ENCODE results near the gene PRKAG2.
A peak's percentile ranks its signal among the peaks of the same experiment; 100 is the strongest.
"Not testable (repeated sequence)": the region's sequence is repeated elsewhere in the genome, so short reads cannot be mapped to it uniquely, and the experiment has no call there.

The PRKAG2 gene

DNA sequence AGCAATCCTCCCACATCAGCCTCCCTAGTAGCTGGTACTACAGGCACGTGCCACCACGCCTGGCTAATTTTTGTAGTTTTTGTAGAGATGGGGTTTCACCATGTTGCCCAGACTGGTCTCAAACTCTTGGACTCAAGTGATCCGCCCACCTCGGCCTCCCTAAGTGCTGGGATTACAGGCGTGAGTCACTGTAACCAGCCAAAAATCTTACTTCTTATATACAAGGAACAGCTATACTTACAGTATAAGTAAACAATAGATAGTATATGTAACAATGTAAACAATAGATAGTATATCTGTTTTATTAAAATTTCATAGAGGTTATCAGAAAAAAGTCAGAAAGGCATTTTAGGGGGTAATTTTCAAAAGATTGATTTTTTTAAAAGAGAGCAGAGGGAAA, 128.9 kb downstream of the PRKAG2 start:
- not testable (repeated sequence) for DNase-seq (ENCODE audit: low read depth, low spot score)

DNA sequence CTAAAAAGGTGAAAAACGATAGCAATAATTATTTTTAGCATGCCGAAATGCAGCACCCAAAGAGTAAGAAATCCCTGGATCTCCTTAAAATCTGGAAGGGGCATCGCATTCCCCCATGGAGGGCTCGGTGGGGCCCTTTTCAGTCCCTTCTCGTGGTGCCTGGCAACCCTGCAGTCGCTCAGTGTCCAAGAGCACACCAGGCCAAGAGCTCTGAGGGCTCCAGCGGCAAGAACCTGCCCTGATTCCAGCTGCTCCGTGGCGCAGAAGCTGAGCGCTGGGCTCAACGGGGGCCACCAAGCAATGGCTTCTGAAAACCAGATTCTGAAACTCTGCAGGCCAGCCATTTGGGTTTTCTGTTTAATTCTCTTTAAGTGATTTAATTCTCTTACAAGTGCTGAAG, 131.2 kb downstream of the PRKAG2 start:
- DNase-seq (ENCODE audit: low read depth, low spot score), result no peak

DNA sequence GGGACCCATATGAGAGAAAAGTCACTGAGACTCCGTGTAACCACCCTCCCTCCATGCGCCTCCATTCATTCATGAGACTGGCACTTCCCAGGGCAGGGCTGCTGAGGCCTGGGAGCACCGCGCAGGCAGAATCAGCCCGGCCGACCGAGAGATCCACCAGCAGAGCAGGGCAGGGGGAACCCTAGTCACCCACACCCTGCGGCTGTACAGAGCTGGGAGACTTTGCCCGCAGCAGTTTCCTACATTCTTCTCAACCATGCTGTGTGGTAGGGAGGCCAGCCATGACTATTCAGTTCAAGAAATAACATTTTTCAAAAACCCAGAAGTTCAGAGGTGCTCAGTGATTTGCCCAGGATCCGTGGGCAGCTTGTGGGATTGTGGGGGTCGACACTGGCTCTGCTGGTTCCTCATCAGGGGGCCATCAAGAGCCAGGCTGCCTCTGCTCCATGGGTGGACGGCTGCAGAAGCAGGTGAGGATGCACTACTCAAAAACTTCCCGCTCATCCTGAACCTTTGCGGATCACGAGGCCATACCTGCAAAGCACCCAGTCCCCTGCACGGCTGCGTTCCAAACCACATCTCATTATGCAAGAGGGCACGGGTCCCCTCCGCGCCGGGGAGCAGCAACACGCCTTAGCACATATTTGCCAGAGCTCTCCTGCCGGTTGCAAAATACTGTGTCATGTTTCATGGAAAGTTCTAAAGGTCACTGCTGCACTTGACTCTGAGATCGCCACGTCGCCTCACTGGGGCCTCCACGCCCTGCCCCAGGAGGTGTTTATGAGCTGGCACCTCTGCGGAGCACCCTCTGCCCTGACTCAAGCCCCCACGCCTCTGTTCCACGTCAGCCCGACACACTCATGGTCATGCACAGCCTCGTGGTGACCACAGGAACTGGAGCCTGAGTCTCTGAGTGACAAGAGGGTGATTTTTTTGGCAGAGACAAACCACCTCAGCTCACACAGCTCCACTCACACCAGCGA, 132.0 kb downstream of the PRKAG2 start:
- peak; percentile 89 for DNase-seq (ENCODE audit: low read depth, low spot score)

DNA sequence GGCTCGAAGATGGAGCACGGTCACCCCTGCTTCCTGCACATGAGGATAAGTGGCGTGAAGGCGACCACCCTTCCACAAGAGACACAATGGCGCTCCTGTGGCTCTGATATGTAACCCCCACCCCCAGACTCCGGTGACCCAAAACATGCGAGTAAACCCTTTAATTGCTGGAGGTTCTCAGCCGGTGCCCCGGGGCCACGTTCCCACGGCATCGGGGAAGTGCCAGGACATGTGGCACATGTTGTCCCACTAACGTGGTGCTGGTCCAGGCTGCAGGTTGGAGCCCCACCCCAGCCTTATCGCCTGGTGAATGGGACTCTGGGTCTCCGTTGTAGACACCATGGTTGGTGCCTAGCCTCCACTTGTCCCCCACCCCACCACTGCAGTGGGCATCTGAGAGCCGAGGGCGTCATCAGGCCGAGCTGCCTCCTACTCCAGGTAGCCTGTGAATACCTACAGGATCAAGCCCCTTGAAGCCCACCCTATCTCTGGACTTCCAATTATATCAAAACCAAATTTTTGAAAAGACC, 132.8 kb downstream of the PRKAG2 start:
- no peak for DNase-seq (ENCODE audit: low read depth, low spot score)

DNA sequence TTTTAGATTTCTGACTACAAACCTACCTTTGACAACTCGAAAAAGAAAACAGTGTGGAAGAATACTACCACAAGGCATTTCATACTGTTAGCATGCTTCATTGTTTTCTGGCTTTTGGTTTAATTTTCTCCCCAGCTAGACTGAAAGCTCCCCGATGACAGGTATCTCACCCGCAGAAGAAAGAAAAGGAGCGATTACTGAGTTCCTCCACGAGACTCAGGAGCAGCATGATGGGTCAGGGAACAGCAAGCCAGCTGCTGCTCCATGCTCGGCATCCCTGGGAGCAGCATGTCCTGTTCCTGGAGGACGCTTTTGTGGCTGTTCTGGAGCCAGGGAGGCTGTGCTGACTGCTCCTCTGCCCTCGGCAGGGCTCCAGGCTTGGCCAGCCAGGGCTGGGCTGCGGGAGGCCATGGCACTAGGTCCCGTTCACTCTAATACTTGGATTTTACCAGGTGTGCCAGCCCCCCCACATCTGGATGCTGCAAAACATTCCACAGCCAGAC, 133.4 kb downstream of the PRKAG2 start:
- DNase-seq (ENCODE audit: low read depth, low spot score), result peak; percentile 23

DNA sequence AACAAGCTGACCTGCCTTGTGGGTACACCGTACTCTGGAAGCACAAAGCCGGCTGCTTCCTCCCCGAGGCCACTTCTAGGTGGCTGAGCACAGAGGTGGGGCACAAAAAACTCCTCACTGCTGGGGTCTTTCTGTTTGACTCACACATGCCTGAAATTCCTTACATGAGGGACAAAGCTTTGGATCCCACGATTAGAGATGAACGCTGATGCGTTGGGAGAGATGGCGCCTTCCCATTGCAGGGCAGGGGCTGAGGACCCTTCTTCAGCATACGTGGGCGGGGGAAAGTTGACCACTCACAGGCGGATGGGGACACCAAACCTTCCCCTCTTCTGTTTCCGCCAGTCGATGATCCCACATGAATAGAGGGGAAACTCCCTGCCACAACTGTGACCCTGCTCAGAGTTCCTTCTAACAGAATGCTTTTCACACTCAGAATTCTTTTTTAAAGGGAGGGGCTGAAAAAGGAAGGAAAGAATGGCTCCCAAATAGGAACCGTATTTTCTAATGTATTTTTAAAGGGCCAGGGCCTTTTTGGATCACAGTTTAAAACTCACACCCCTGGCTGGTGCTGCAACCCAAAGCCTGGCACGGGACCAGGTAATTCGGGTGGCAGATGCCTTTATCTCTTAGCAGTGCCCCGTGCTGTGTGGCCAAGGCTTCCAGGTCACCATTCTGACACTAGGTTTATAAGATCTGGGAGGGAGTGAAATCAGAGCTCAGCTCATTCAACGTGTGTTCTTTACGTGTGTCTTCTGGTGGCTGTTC, 134.0 kb downstream of the PRKAG2 start:
- peak; percentile 78 for DNase-seq (ENCODE audit: low read depth, low spot score)

DNA sequence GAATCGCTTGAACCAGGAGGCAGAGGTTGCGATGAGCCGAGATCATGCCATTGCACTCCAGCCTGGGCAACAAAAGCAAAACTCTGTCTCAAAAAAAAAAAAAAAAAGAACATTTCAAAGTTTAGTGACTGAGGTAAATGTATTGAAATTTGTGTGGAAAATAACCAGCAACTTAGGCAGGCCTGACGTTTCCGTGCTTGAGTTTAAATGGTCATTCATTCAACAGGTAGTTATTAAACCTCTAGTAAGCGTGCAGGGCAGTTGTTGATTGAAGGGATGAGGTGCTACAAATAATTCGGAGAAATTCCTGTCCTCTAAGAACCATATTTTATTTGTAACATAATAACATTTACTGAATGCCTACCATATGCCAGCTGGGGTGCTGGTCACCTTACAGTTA, 135.3 kb downstream of the PRKAG2 start:
- no peak for DNase-seq (ENCODE audit: low read depth, low spot score)

DNA sequence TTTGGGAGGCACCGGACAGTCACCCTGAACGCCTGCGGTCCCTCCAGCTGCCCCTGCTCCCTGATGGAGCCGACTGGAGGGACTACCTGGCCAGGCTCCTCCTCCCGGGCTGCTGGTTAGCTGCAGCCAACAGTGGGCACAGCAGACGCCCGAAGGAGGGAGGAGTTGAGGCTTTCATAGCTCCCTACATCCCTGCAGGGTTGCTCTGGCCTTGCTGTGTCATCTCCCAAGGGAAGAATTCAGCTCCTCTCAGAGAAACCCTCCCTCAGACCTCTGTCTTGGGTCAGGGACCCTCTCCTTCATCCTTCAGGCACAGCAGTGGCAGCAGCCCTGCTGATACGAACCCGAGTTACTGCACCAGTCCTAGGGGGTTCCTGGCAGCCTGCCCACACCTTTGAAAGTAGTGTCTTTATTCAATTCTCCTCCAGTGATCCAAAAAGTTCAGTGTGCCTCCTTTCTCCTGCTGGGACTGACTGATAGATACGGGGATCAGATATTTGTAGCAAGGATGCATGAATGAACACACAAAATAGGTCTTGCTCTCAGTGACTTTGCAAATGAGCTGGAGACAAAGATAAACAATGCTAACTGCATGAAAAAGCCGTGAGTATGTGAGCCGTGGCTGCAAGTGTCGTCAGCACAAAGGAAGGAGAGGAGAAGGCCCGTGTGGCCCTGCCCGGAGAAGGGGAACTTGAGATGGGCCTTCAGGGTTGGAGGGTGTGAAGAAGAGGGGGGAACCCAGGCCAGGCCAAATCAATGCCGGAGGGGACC, 136.6 kb downstream of the PRKAG2 start:
- DNase-seq (ENCODE audit: low read depth, low spot score), result peak; percentile 66

DNA sequence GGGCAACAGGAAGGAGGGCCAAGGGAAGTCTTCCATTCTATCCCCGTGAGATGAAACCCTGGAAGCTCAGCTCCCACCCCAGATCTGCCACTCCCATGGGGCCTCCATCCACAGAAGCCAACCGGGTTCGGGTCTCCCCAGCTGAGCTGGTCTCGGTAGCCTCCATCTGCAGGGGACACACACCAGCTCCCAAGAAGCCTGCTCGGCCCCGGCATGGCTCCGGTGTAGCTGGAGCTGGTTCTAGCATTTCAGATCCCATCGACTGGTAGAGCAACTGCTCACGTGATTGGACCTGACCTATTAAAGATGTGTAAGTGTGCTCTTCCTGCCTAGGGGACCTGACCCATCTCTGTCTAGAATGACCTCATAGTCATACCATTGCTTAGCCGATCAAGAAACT, 138.0 kb downstream of the PRKAG2 start:
- DNase-seq (ENCODE audit: low read depth, low spot score), result no peak

DNA sequence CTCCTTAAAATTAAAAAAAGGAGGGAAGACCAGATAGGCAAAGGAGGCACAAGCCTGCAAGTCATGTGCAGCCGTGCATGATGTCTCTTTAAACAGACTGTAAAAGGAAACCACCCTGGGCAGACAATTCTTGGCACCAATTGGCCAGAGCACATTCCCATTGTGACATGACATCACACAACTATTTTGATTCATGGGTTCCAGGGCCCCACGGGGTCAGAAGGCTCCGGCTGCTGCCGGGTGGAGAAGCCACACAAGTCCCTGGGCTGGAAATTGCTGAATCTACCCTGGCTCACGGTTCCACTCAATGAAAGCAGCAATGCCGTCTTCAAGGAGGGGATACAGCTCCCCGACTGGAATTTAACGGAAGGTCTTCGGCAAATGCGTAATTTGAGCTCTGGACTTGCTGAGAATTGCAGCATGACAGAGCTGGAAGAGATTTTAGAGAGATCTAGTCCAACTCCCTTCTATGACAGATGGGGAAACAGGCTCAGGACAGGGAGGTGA, 140.5 kb downstream of the PRKAG2 start:
- DNase-seq (ENCODE audit: low read depth, low spot score), result peak; percentile 96

DNA sequence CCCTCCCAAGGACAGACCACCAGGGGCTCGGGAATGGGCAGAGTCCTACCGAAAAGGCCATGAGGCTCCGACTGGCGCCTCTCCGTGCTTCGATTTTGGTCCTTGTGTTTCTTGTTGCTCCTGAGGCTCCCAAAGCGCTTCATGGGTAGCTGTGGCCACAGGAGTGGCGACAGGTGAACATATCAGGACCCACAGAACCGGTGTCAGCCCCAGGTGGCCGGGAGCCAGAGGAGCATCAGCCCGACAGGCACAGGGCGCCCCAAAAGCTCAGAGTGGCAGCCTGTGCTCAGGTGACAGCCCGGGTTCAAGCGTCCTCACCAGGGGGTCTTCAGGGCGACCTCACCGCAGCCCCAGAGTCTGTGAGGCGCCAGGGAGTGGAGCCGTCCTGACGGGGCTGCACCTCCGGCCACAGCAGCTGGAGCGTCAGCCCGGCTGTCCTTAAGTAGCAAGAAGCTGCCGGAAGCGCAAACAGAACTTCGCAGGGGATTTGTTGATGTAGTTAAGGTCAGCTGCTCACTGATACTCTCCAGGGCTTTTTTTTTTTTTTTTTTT, 141.0 kb downstream of the PRKAG2 start:
- DNase-seq (ENCODE audit: low read depth, low spot score), result no peak

DNA sequence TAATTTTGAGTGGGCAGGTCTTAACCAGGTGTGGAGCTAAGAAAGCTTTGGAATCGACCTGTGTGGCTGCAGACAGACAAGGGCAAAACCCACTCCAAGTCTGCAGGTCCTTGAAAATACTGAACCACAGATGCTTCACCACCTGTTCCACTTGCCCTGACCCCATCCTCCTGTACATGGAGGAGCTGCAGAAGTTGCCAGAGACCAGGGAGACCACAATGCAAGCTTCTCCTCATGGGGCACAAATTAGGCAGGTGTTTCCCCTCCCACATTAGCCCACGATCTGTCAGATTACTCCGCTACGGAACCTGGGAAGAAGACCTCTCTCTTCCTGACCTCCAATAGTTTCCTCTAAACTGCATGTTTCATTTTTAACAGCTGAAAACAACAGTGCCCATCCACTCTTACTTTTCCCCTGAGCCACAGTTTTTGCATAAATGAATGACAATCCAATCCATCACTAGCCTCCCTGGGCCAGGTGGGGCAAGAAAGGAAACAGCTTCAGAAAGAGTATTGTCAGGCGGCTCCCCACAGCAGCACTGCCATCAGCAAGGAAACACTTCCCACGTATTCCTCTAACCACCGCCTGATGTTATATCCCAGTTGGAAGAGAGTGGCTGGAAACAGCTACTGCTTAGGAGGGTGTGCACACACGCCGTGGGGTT, 141.6 kb downstream of the PRKAG2 start:
- no peak for DNase-seq (ENCODE audit: low read depth, low spot score)

DNA sequence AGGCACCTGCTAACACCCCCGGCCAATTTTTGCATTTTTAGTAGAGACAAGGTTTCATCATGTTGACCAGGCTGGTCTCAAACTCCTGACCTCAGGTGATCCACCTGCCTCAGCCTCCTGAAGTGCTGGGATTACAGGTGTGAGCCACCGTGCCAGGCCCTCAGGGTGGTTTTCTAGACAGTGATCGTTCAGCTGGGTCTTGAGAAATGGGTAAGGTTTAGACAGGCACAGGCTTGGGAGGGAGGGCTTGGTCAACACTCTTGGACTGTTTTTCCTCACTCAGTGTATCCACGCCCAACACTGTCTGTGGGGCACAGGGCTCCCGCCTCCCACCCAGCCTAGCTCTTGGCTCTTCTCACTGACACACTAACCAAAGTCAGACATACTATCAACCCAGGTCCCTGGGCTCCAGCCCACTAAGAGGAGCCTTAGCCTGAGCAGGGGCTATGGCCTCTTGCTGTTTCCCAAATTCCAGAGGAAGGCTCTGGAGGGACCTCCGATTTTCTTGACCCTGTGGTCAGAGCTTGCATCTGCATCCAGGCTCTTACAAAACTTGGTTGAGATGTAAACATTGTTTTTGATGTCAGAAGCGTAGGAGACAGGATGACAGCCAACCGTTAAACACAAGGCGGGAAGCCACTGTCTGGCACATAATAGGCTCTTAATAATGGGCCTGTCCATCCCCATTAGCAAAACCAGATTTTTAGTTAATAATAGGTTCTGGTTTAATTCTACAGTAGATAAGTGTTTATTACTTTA, 143.9 kb downstream of the PRKAG2 start:
- no peak for DNase-seq (ENCODE audit: low read depth, low spot score)

DNA sequence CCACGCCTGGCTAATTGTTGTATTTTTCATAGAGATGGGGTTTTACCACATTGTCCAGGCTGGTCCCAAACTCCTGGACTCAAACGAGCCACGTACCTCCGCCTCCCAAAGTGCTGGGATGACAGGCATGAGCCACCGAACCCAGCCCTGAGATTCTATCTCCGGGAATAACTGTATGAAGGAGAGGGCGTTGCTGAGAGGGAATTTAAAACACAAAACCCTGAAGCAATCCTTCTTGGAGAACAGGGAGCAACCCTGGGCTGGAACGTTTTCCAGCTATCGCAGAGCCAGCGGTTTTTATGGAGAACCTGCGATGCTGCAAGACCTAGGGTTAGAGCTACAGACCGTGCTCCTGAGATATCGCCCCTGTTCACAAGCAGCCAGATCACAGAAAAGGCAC, 144.6 kb downstream of the PRKAG2 start:
- DNase-seq (ENCODE audit: low read depth, low spot score), result no peak

DNA sequence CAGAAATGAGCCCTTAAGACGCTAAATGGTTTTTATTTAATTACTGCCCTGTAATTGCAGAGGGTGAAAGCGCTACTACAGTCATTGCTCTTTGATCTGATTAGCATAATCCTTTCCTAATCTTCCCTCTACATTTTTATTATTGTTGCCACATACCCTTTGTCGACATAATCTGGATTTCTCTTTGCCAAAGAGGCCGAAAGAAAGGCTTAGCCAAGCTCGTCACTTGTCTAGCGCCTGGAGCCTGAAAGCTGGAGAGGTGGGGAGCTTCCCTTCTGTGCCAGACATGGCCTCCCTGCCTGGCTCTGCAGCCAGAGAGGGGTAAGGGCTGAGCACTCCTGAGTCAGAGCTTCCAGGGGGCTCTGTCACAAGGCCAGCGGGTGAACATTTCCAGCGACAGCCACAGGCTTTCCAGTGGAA, 145.9 kb downstream of the PRKAG2 start:
- DNase-seq (ENCODE audit: low read depth, low spot score), result peak; percentile 75

DNA sequence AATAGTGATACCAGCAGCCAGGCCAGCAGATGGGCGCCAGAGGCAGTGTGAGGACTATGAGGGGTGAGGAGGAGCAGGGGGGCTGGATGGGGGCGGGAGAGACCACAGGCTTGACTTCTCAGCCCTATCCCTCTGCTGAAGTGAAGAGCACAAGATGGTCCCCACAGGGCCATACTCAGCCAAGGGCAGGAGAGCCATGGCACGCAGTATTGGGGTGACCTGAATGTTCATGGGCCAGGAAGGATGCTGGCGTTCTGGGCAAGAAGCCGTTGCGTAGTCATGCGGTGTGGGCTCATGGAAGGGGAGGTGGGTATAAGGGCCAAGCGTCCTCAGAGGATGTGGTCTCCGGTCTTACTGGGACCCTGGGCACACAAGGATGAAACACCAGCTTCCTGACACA, 146.3 kb downstream of the PRKAG2 start:
- DNase-seq (ENCODE audit: low read depth, low spot score), result no peak

DNA sequence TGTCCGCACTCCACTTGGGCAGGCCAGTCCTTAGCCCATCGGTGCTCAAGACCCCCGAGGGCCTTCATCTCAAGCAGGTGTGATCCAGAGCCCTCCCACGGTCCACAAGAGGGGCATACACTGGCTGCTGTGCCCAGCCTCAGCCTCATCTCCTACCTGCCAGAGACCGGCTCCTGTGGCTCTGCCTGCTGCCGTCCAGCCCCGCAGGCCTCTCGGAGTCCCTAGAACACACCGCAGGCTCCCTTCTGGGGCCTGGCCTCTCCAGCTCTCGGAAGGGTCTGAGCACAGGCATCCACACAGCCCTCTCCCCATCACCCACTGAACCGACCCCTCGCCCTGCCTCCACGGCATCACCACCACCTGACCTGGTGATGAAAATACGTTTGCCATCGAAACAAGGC, 147.4 kb downstream of the PRKAG2 start:
- DNase-seq (ENCODE audit: low read depth, low spot score), result no peak

DNA sequence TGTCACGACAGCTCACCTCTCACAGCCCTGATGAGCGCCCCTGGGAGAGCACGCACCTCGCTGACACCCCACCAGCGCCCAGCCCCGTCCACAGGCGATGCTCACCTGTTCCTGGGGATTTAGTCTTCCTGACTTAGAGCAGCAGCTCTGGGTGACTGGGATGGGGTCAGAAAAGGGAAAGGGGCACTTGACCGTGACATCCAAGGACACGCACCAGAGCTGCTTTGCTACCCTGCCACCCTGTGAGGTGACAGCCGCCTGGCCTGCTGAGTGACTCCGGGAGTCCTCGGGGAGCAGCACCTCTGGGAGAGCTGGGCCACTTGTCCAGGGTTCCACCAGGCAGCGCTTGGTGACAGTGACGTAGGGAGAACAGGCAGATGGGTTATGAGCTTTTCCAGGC, 148.2 kb downstream of the PRKAG2 start:
- DNase-seq (ENCODE audit: low read depth, low spot score), result no peak

DNA sequence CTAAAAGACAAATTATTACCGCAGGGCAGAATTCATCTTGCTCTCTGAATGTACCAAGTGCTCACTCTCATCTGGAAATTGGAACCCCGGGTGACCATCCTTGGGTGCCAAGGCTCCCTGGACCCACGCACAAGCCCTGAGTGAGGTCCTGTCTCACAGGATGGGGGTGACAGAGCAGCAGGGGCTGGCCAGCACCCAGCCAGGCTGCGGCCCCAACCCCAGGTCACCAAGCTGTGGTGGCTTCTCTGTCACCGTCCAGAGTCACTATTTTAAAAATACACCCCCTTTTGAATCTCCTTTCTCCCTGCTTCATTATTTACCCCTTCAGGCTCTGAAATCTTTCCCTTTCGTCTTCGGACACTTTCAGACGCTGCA, 148.6 kb downstream of the PRKAG2 start:
- no peak for DNase-seq (ENCODE audit: low read depth, low spot score)
